ENCODE data around the gene NLK.

Gene NLK

GRCh38 chr17:28110184-28110583 is 67.7 kb downstream of the NLK start:
- TF ChIP-seq, protein P1, sequence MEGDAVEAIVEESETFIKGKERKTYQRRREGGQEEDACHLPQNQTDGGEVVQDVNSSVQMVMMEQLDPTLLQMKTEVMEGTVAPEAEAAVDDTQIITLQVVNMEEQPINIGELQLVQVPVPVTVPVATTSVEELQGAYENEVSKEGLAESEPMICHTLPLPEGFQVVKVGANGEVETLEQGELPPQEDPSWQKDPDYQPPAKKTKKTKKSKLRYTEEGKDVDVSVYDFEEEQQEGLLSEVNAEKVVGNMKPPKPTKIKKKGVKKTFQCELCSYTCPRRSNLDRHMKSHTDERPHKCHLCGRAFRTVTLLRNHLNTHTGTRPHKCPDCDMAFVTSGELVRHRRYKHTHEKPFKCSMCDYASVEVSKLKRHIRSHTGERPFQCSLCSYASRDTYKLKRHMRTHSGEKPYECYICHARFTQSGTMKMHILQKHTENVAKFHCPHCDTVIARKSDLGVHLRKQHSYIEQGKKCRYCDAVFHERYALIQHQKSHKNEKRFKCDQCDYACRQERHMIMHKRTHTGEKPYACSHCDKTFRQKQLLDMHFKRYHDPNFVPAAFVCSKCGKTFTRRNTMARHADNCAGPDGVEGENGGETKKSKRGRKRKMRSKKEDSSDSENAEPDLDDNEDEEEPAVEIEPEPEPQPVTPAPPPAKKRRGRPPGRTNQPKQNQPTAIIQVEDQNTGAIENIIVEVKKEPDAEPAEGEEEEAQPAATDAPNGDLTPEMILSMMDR (IDR thresholded peaks at IDR 0.05), result no peak

DNA sequence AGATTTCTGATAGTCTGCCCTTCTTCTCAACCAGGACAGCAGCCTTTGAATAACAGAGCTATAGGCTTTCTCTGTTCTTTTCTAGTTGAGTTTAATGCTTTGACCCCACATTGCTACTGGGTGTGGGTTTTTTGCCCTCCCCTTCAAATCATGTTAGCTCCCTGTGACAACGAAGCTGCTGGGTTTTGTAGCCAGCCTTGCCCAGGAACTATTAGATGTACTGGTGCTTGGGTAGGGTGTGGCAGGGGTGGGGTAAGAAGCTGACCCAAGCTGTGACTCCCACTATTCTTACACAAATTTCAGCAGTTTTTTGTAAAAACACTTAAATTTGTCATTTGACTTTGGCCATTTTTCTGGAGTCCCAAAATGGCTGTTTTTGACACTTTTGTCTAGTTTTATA is 69.7 kb downstream of the NLK start:
- TF ChIP-seq, protein P1 (IDR thresholded peaks at IDR 0.05), result no peak

DNA sequence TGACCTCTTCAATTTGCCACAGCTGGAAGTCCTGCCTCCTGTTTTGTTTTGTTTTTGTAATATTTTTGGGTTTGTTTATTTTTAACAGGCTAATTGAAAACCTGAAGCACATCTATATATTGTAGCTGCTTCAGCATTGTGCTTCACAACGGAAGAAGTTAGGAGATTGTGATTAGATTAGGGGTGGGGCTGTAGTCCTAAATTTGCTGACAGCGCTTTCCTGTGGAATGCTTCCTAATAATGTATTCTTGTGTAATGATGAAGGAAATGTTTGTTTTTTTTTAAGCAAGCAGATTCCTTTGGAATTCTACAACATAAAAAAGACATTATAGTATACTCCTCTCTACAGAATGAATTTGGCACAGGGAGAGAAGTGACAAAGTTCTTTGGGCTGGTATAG is 70.1 kb downstream of the NLK start:
- TF ChIP-seq, protein P1 (IDR thresholded peaks at IDR 0.05), result no peak

DNA sequence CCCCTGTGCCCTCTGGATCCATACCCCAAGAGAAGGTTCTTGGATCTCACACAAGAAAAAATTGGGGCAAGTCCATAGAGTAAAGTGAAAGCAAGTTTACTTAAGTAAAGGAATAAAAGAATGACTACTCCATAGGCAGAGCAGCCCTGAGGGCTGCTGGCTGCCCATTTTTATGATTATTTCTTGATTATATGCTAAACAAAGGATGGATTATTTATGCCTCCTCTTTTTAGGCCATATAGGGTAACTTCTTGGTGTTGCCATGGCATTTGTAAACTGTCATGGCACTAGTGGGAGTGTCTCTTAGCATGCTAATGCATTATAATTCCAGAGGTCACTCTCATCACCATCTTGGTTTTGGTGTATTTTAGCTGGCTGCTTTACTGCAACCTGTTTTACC is 70.8 kb downstream of the NLK start:
- TF ChIP-seq, protein P1 (IDR thresholded peaks at IDR 0.05), result no peak

DNA sequence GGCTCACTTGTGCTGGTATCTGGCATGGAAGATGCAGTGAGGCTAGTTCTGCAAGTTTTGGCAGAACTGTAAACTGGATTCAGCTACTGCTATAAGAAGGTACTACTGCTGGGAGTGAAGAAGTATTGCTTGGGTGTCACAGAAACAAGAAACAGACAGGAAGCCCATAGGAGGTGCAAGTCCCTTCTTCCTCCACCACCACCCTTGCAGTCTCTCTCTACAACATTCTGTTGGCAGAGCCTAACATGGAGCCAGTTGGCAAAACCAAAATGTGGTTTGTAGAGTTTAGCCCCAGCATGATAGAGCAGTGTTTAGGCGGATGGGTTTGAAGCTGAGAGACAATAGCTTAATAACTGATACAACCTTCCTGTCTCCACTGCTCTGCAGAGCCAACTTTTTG is 72.6 kb downstream of the NLK start:
- TF ChIP-seq, protein P1 (IDR thresholded peaks at IDR 0.05), result no peak

DNA sequence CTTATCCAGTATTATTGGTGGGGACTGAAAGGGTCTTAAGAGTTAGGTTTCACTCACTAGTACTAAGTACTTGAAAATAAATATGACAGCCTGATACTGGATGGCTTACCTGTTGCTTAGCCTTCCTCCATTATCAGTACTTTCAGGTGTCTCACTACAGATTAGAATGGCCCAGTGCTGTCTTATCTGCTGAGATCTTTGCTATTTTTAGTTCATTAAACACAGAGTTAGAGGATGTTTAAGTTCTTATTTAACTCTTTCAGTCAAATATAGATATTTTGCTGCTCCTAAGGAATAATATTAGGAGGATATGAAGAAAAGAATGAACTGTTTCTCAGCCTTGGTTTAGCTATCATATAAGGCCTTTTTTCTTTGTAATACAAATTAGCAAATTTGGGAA is 74.8 kb downstream of the NLK start:
- TF ChIP-seq, protein P1 (IDR thresholded peaks at IDR 0.05), result no peak

- TF ChIP-seq, protein P1 (IDR thresholded peaks at IDR 0.05), result no peak
Measured at GRCh38 chr17:28118362-28118761, 75.9 kb downstream of the NLK start.

- TF ChIP-seq, protein P1 (IDR thresholded peaks at IDR 0.05), result no peak
Measured at GRCh38 chr17:28119046-28119445, 76.6 kb downstream of the NLK start.
